PC-9 (cell line): ENCODE data around the gene KCTD6.

Experiments
- EZH2 ChIP-seq: fragments of 200-600 bp; sonication (generic); IDR thresholded peaks from 2 replicates; pipeline ENCODE4 v1.8.0; 2017; ENCODE audit warnings: antibody characterized with exemption, low read depth
- TF ChIP-seq, protein P1 (sequence below): fragments of 200-600 bp; sonication (generic); conservative IDR thresholded peaks from 2 replicates; pipeline ENCODE4 v1.6.1; 2017; ENCODE audit warnings: mixed run types, antibody characterized with exemption, mild to moderate bottlenecking, moderate library complexity

DNA sequence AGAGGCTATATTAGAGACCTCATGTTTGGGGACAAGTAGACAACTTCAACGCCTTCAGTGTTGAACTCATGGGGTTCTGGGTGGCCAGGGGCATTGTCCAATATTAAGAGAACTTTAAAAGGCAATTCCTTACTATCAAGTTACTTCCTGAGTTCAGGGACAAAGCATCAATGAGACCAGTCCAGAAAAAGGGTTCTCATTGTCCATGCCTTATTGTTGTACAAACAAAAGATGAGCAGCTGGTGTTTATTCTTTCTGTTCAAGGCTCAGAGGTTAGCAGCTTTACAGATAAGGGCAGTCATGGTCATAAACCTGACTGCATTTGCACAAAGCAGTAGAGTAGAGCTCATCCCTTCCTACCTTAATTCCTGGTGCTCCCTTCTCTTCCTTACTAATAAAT is 39.7 kb upstream of the KCTD6 start:
- TF ChIP-seq, protein P1, sequence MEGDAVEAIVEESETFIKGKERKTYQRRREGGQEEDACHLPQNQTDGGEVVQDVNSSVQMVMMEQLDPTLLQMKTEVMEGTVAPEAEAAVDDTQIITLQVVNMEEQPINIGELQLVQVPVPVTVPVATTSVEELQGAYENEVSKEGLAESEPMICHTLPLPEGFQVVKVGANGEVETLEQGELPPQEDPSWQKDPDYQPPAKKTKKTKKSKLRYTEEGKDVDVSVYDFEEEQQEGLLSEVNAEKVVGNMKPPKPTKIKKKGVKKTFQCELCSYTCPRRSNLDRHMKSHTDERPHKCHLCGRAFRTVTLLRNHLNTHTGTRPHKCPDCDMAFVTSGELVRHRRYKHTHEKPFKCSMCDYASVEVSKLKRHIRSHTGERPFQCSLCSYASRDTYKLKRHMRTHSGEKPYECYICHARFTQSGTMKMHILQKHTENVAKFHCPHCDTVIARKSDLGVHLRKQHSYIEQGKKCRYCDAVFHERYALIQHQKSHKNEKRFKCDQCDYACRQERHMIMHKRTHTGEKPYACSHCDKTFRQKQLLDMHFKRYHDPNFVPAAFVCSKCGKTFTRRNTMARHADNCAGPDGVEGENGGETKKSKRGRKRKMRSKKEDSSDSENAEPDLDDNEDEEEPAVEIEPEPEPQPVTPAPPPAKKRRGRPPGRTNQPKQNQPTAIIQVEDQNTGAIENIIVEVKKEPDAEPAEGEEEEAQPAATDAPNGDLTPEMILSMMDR: no peak
- no peak for TF ChIP-seq EZH2
